Measurements from ENCODE around the gene CPNE7.
"Not testable (repeated sequence)": the region's sequence is repeated elsewhere in the genome, so short reads cannot be mapped to it uniquely, and the experiment has no call there.

Gene CPNE7

DNA sequence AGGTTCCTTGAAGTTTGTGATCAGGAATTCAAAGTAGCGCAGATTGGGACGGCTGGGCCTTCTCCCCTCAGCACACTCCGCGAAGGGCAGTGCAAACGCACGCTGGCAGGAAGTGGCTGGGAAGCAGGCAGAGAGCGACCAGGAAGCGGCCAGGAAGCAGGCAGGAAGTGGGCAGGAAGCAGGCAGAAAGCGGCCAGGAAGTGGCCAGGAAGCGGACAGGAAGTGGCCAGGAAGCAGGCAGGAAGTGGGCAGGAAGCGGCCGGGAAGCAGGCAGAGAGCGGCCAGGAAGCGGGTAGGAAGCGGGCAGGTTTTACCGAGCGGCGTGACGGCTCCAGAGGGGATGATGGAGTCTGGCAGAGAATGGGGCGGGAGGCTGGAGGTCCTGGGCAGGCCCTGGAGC, 41.1 kb downstream of the CPNE7 start:
- no peak for DNase-seq
- TF ChIP-seq POLR2A (IDR thresholded peaks at IDR 0.05; ENCODE audit: low read length) (no peak), GATA1 (IDR thresholded peaks at IDR 0.05; ENCODE audit: low read depth, low read length) (no peak)

DNA sequence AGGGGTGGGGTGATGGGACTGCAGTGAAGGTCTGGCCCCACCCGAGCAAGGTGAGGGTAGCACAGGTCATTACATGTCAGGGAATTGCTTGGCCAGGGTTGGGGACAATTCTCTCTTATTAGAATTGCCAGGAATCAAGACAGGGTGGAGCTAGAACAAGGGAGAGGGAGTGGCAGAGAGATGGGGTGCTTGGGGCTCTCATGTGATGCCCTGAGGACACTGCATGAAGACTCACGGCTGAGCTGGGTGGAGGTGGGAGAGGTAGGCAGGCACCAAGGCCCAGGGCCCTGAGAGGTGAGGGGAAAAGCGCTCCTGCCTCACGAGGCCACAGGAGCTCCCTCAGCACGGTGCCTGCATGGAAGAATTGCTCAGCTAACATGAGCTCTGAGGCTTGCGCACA, 41.5 kb downstream of the CPNE7 start:
- TF ChIP-seq GATA1 (IDR thresholded peaks at IDR 0.05; ENCODE audit: low read depth, low read length) = no peak
- no peak for TF ChIP-seq POLR2A (IDR thresholded peaks at IDR 0.05; ENCODE audit: low read length)
- no peak for DNase-seq

DNA sequence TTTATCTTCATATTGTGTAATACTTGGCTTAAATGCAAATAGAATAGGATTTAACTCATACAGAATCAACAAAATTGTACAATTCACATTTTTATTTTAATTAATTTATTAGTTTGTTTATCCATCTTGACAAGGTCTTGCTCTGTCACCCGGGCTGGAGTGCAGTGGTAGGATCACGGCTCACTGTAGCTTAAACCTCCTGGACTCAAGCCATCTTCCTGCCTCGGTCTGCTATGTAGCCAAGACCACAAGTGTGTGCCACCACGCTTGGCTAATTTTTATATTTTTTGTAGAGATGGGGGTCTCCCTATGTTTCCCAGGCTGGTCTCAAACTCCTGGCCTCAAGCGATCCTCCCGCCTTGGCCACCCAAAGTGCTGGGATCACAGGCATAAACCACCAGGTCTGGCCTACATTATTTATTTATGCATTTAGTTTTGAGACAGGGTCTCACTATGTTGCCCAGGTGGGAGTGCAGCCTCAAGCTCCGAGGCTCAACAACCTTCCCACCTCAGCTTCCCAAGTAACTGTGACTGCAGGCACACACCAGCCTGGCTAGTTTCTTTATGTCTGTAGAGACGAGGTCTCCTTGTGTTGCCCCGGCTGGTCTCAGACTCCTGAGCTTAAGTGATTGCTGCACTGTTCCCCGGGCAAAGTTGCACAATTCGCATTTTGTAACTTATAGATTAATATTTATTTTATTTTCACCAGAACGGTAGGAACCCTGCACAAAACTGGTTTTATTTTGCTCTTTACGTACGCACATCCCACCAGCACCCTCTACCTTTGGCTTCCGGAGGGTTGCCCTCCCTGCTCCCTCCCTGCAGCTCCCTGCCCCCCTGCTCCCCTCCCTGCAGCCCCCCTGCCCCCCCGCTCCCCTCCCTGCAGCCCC, 42.8 kb downstream of the CPNE7 start:
- TF ChIP-seq POLR2A (IDR thresholded peaks at IDR 0.05; ENCODE audit: low read length) (no peak), GATA1 (IDR thresholded peaks at IDR 0.05; ENCODE audit: low read depth, low read length) (no peak)
- no peak for DNase-seq

DNA sequence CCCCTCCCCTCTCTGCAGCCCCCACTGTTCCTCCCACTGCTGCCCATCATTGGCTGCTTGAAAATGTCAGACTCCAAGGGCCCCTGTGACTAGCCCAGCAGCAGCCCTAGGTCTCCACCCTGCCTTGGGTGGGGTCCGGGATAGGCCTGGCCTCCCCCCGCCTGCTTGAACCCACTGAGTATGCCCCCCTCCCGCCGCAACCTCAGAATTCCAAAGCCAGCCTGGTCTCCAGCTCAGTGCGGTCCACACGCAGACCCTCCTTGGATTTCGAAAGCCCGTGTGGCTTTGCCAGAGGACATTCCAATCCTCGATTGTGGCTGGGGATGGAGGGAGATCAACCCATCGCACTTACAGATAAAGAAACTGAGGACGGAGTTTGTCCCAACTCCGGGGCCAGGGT, 44.3 kb downstream of the CPNE7 start:
- no peak for DNase-seq
- no peak for TF ChIP-seq POLR2A (IDR thresholded peaks at IDR 0.05; ENCODE audit: low read length)
- TF ChIP-seq GATA1 (IDR thresholded peaks at IDR 0.05; ENCODE audit: low read depth, low read length) = no peak

DNA sequence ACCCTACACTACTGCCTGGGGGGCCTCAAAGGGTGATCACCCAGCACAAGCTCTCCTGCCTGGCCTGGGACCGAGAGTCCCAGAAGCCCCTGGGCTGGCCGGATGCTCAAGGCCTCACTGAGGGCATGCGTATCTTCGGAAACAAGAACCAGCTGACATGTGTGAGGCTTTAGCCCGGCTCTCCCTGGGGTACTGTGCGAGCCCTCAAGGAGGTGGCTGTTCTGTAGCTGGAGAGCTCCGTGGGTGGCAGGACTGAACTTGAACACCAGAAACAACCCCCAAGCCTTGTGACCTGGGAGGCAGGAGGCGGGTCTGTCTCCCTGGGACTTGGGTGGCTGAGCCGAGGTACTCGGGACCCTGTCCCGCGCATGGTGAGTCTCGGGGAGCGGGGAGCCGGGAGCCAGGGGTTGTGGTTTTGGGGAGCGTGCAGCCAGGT, 44.9 kb downstream of the CPNE7 start:
- no peak for DNase-seq
- no peak for TF ChIP-seq POLR2A (IDR thresholded peaks at IDR 0.05; ENCODE audit: low read length)
- TF ChIP-seq GATA1 (IDR thresholded peaks at IDR 0.05; ENCODE audit: low read depth, low read length) = no peak

DNA sequence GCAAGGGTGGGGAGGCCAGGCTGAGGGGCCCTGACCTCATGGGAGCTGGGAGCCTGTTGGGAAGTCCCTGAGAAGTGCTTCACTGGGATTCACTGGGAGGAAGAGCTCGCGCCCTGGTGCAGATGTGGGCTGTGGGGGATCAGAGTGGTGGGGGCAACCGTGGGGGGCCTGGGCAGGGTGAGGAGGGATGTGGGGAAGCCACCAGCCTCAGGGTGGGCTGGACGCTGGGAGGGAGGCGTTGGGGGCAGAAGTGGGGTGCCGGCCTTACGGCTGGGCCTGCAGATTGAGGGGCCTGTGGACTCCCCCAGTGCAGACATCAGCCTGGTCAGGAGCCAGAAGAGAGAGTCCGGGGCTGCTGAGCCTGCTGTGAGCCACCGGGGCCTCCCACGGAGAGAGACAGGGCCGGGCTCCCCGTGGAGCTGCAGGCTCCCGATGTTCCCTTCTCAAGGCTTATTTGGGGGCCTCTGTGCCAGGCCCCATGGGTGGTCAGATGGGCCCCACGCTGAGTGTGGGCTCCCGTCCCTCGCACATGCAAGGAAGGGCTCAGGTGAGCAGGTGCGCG, 45.7 kb downstream of the CPNE7 start:
- no peak for DNase-seq
- TF ChIP-seq POLR2A (IDR thresholded peaks at IDR 0.05; ENCODE audit: low read length) (no peak), GATA1 (IDR thresholded peaks at IDR 0.05; ENCODE audit: low read depth, low read length) (no peak)

DNA sequence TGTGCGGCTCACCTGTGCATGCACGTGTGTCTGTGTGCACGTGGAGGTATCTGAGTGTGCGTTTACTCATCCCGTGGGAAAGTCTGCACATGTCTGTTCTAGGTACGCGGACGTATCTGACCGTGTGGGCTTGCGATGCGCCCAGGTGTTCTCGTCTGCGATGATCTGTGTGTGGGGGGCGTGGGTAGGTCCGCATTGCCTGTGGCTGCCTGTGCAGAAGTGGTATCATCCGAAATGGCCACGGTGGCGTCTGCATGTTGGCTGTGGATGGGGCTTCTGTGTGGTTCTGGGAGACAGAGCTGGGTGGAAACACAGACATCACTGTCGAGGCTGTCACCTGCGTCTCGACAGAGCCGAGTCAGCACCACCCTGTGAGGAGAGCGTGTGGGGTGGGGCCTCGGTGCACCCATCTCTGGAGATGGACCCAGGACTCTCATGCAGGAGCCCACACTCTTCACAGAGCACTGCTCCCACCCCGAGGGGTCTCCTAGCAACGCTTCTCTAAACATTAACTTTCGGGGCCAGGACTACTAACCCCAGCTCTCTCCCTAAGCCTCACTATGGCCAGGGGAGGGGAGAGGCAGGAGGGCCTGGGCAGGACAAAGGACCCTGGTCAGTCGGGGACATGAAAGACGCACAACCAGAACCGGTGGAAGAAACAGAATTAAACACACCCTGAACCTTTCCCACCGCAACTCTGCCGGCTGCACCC, 46.3 kb downstream of the CPNE7 start:
- no peak for DNase-seq
- TF ChIP-seq POLR2A (IDR thresholded peaks at IDR 0.05; ENCODE audit: low read length) = no peak
- TF ChIP-seq GATA1 (IDR thresholded peaks at IDR 0.05; ENCODE audit: low read depth, low read length) = no peak

DNA sequence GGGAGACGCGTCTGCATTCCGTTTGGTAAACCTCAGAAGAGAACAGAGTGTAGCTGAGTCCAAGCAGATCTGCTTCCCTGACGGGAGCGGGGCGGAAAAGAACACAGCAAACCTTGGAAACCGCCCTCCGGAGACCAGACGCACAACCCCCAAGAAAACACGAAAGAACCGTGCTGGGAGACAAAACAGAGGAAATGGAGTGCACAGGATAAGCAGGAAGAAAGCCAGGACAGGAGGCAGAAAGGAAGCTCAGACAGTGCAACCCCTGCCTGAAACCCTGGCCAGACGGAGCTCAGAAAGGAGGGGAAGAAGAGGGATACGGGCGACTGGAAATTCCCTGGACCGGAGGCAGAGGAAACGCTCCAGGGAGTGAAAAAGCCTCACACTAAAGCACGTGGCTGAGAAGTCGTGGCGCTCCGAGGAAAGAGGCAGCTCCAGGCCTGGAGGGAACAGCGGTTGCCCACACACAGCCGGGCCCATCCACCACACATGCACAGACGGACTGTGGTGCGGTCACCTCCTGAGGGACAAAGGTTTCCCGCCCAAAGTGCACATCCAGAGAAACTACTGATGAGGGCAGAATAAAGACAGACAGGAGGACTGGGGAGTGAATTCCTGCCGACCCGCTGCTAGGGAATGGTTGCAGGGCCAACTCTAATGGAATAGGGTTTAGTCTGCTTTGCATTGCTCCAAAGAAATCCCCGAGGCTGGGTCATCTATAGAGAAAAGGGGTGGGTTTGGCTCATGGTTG, 48.1 kb downstream of the CPNE7 start:
- no peak for DNase-seq
- TF ChIP-seq GATA1 (IDR thresholded peaks at IDR 0.05; ENCODE audit: low read depth, low read length) (no peak), POLR2A (IDR thresholded peaks at IDR 0.05; ENCODE audit: low read length) (no peak)

DNA sequence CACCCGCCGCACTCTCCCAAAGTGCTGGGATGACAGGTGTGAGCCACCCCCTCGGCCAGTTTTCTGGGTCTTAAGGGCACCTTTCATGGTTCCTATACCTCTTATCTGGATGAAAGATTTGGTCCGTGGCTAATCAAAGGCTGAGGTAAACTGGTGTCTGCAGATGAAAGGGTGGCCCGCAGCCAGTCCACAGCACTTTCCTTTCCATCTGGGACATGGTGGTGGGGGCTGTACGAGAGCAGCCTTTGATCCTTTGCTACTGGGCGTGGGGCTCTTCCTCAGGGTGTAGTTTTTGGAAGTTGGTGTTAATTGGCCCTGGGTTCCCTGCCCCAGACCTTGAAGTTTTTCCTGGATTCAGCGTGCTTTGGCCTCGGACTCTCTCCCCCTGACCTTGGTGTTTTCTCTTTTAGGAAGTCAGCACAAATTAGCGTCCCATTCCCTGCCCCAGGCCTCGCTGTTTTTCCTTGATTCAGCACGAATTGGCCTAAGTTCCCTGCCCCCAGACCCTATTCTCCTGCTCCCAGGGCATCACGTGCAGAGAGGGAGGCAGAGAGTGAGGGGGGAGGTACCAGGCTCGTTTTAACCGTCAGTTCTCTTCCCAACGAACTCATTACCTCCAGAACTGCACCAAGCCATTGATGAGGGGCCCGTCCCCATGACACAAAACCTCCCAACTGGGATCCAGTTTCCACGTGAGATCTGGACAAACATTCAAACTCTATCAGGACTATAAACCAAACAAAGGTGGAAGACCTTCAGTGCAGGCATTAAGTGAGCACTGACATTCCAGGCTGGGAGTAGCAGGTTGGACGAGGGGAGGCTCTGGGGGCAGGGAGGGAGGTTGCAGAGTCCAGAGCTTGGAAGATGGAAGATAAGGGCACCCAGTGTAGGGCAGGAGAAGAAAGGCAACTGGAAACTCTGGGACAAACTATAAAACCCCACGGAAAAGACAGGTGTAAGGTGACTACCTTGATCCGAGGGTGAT, 49.5 kb downstream of the CPNE7 start:
- TF ChIP-seq POLR2A (IDR thresholded peaks at IDR 0.05; ENCODE audit: low read length) (no peak), GATA1 (IDR thresholded peaks at IDR 0.05; ENCODE audit: low read depth, low read length) (no peak)
- no peak for DNase-seq

DNA sequence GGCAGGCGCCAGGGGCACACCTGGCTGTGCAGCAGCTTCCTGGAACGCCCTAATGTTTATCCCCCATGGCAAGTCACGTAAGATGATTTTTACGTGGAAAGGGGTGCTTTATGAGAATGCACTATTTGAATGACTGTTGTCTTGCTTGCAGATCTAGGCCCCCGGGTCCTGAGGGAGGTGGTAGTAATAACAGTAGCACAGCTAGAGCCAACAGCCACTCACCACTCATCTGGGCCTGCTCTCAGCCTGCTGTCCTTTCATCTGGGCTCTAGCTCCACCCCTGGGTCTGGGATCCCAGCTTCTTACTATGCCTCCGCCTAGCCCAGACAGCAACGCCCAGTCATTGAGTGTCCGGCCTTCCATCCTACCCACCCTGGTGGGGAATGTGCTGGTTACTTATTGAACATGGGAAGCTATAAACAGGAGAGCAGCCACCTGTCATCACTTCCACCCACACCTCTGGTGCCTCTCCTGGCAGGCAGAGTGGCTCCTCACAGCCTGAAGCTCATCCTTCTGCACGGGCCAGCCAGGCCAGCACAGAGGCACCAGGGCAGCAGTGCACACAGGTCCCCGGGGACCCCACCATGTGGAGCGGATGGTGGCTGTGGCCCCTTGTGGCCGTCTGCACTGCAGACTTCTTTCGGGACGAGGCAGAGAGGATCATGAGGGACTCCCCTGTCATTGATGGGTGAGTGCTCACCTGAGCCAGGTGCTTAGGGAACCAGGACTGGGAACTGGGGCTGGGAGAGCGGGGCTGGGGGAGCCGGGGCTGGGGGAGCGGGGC, 54.5 kb downstream of the CPNE7 start:
- no peak for DNase-seq
- no peak for TF ChIP-seq POLR2A (IDR thresholded peaks at IDR 0.05; ENCODE audit: low read length)
- no peak for TF ChIP-seq GATA1 (IDR thresholded peaks at IDR 0.05; ENCODE audit: low read depth, low read length)

DNA sequence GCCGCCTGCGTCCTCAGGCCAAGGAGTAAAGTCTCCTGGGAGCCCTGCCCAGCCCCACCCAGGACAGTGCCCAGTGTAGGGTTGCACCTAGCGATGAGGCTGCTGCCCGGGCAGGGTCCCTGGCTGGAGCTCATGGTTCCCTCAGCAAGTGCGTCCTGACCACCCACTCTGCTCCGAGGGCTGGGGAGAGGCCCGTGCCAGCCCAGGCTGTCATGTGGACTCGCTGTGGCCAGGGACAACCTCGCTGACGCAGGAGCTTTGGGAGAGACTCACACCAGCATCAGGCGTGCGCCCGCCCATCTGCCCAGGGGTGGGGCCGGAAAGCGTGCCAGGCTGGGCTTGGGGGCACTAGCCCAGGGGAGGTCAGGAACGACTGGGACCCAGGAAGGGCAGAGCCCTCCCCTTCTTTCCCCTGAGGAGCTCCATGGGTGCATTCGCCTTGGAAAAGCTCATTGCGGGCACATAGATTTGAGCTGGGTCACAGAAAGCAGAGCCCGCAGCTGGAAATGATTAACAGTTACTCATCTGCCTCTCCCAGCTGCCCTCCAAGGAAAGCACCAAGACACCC, 57.6 kb downstream of the CPNE7 start:
- TF ChIP-seq GATA1 (IDR thresholded peaks at IDR 0.05; ENCODE audit: low read depth, low read length) (no peak), POLR2A (IDR thresholded peaks at IDR 0.05; ENCODE audit: low read length) (no peak)
- no peak for DNase-seq

DNA sequence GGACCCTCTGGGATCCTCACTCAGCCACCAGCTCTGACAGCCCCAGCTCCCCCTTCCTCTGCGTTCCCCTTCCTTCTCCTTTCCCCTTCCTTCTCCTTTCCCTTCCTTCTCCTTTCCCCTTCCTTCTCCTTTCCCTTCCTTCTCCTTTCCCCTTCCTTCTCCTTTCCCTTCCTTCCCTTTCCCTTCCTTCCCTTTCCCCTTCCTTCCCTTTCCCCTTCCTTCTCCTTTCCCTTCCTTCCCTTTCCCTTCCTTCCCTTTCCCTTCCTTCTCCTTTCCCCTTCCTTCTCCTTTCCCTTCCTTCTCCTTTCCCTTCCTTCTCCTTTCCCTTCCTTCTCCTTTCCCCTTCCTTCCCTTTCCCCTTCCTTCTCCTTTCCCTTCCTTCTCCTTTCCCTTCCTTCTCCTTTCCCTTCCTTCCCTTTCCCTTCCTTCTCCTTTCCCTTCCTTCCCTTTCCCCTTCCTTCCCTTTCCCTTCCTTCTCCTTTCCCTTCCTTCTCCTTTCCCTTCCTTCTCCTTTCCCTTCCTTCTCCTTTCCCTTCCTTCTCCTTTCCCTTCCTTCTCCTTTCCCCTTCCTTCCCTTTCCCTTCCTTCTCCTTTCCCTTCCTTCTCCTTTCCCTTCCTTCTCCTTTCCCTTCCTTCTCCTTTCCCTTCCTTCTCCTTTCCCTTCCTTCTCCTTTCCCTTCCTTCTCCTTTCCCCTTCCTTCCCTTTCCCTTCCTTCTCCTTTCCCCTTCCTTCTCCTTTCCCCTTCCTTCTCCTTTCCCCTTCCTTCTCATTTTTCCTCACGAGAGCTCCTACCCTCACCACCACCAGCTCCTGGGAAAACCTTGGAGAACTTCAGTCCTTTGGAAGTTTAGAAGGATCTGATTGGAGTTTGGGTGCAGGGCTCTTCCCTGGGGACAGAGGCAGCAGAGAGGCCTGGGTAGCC, 59.2 kb downstream of the CPNE7 start:
- not testable (repeated sequence) for DNase-seq

Data from erythroblast (primary cell).